Measurements from ENCODE around the gene HOXC11. TPM values are rescaled to one million over a fixed set of nuclear protein-coding genes. Genes with fewer than 3 reads are reported as not detected.

HOXC11 gene
- not detected in 2 replicates for total RNA-seq

DNA sequence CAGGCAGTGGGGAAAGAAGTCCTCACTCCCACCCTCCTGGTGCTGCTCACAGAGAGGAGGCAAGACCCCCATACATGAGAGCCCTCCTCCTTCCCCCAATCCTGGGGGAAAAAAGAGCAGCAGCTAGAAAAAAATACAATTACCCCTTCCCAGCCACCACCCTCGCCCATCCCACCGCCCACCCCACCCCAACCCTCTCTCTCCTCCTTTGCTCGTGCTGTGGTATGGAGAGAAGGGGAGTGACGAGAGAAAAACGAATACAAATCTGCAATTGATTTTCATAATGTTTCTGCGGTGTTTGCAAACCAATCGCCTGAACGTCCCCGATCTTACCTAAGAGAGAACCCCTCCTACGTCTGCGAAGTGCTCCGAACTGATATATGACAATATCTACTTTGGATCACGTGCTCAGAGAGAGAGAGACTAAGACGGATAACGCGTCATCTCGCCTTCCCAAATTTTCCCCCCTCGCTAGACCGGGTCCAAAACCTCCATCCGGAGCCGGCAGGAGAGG, at the start of gene HOXC11:
Gene HOXC11 (plus strand): TSS at position 405 of the 514 bp plus-strand sequence. CDS start 116 bp downstream, outside the sequence.

GRCh38 chr12:53938326-53939140, 34.4 kb upstream of the HOXC11 start, which contains the start of gene HOXC13:
Gene HOXC13, plus strand, starts transcription at chr12:53938831. Its CDS starts 76 bp downstream, at chr12:53938907.

DNA sequence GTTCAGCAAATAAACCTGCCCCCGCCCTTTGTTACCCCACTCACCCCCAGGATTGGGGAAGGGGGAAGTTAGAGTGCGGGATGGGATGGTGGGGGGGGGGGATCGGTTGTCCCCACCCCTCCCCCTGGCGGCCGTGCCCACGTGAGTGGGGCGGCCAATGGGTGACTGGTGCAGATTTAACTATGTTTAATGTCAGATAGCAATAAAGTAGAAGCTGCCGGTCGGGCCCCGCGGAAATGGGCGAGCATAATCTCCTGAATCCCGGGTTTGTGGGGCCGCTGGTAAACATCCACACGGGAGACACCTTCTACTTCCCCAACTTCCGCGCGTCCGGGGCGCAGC, 18.3 kb upstream of the HOXC11 start, which contains the start of gene HOXC12:
Gene HOXC12 (plus strand): TSS at position 210 of the 342 bp plus-strand sequence. CDS start 27 bp downstream, at position 237.

GRCh38 chr12:53974084-53975063, 1.4 kb downstream of the HOXC11 start, which contains the start of gene HOTAIR:
Gene HOTAIR, minus strand, starts transcription at chr12:53974954.

GRCh38 chr12:53984901-53985691, 12.2 kb downstream of the HOXC11 start, which contains the start of gene HOXC10:
Gene HOXC10, plus strand, starts transcription at chr12:53985146. Its CDS starts 114 bp downstream, at chr12:53985260.

DNA sequence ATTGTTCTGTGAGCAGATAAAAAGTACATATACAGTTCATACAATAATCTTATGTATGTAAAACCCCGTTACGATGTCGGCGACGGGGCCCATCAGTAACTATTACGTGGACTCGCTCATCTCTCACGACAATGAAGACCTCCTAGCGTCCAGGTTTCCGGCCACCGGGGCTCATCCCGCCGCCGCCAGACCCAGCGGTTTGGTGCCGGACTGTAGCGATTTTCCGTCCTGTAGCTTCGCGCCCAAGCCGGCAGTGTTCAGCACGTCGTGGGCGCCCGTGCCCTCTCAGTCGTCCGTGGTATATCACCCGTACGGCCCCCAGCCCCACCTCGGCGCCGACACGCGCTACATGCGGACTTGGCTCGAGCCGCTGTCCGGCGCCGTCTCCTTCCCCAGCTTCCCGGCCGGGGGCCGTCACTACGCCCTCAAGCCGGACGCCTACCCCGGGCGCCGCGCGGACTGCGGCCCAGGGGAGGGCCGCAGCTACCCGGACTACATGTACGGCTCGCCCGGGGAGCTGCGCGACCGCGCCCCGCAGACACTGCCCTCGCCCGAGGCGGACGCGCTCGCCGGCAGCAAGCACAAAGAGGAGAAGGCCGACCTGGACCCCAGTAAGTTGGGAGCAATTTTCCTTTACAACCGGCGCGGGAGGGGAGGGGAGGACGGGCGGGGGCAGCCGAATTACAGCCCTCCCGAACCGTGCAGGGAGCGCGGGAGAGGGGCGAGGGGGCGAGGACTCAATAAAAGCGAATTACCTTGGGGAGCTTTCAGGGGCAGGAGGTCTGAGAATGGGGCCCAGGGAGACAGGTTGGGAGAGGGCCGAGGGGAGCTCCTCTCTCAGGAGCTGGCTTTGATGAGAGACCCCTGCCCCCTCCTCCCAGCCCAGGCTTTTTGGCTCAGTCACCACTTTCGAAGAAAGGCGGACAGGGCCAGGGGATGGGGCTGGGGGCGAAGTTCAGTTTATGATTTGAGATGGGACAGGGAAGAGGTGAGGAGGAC, 27.5 kb downstream of the HOXC11 start, which contains the start of gene HOXC9:
Gene HOXC9 (plus strand): TSS at position 46 of the 999 bp plus-strand sequence. CDS start 28 bp downstream, at position 74.

Other genes with a start within 250 kb of the HOXC11 start
- 96.7 and 125 TPM in 2 replicates for gene CALCOCO1, start 245.7 kb upstream of the HOXC11 start, total RNA-seq
- not detected in 2 replicates for gene CISTR, start 221.1 kb upstream of the HOXC11 start, total RNA-seq
- not detected in 2 replicates for gene HOXC13, start 34.3 kb upstream of the HOXC11 start, total RNA-seq
- gene HOXC12, start 18.2 kb upstream of the HOXC11 start, total RNA-seq: not detected in 2 replicates
- gene HOTAIR, start 1.8 kb downstream of the HOXC11 start, total RNA-seq: not detected in 2 replicates
- not detected in 2 replicates for gene HOXC10, start 12.0 kb downstream of the HOXC11 start, total RNA-seq
- gene HOXC9, start 27.0 kb downstream of the HOXC11 start, total RNA-seq: 0.40 and 1.8 TPM in 2 replicates
- gene HOXC8, start 35.9 kb downstream of the HOXC11 start, total RNA-seq: 0.50 and 0.85 TPM in 2 replicates
- gene HOXC6, start 55.3 kb downstream of the HOXC11 start, total RNA-seq: 0.56 and 2.3 TPM in 2 replicates
- gene HOXC5, start 59.9 kb downstream of the HOXC11 start, total RNA-seq: 0.33 and 0.39 TPM in 2 replicates
- 0.79 and 1.2 TPM in 2 replicates for gene HOXC4, start 80.7 kb downstream of the HOXC11 start, total RNA-seq
- gene SMUG1, start 215.9 kb downstream of the HOXC11 start, total RNA-seq: 22.5 and 30.4 TPM in 2 replicates